Measurements from ENCODE around the gene SENP8.

The SENP8 gene

GRCh38 chr15:72147418-72147817 is 29.2 kb downstream of the SENP8 start:
- TF ChIP-seq, protein P1, sequence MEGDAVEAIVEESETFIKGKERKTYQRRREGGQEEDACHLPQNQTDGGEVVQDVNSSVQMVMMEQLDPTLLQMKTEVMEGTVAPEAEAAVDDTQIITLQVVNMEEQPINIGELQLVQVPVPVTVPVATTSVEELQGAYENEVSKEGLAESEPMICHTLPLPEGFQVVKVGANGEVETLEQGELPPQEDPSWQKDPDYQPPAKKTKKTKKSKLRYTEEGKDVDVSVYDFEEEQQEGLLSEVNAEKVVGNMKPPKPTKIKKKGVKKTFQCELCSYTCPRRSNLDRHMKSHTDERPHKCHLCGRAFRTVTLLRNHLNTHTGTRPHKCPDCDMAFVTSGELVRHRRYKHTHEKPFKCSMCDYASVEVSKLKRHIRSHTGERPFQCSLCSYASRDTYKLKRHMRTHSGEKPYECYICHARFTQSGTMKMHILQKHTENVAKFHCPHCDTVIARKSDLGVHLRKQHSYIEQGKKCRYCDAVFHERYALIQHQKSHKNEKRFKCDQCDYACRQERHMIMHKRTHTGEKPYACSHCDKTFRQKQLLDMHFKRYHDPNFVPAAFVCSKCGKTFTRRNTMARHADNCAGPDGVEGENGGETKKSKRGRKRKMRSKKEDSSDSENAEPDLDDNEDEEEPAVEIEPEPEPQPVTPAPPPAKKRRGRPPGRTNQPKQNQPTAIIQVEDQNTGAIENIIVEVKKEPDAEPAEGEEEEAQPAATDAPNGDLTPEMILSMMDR (IDR thresholded peaks at IDR 0.05; ENCODE audit: insufficient read depth, low read length, poor library complexity, severe bottlenecking), result no peak

GRCh38 chr15:72153269-72154000 is 35.2 kb downstream of the SENP8 start:
- no peak for DNase-seq (ENCODE audit: extremely low read depth, insufficient read length)
- TF ChIP-seq, protein P1 (IDR thresholded peaks at IDR 0.05; ENCODE audit: insufficient read depth, low read length, poor library complexity, severe bottlenecking), result no peak
- no peaks in the 10 kb centered on the region for H3K36me3 ChIP-seq (ENCODE audit: control insufficient read depth, insufficient read depth, low read length)
- H3K27me3 ChIP-seq (replicated peaks; ENCODE audit: control insufficient read depth, insufficient read depth, low read length), result no peaks in the 10 kb centered on the region
- no peak overlapping the region for H3K4me3 ChIP-seq (replicated peaks; ENCODE audit: low read depth, low read length)

More at GRCh38 chr15:72147418-72147817, 29.2 kb downstream of the SENP8 start:
- H3K36me3 ChIP-seq (ENCODE audit: control insufficient read depth, insufficient read depth, low read length), result no peaks in the 10 kb centered on the region
- no peak for DNase-seq (ENCODE audit: extremely low read depth, insufficient read length)
- no peaks in the 10 kb centered on the region for H3K27me3 ChIP-seq (replicated peaks; ENCODE audit: control insufficient read depth, insufficient read depth, low read length)
- H3K4me3 ChIP-seq (replicated peaks; ENCODE audit: low read depth, low read length), result no peak overlapping the region

DNA sequence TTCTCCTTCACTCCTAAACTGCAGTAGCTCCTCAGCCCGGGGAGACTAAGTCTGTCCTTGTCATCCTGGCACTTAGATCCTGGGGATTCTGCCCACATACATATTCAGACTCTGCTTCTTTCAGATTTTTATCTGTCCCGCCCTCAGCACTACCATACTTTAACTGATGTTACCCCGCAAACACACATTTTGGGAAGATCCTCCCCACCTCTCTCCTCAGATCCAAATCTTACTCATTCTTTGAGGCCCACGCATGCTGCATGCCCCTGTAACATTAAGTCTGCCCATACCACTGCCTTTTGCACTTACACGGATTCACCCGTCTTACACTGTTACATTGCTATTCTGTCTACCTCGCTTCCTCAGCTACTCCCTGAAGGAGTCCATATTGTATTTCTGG is 36.1 kb downstream of the SENP8 start:
- H3K4me3 ChIP-seq (replicated peaks; ENCODE audit: low read depth, low read length), result no peak overlapping the region
- TF ChIP-seq, protein P1 (IDR thresholded peaks at IDR 0.05; ENCODE audit: insufficient read depth, low read length, poor library complexity, severe bottlenecking), result no peak
- no peaks in the 10 kb centered on the region for H3K36me3 ChIP-seq (ENCODE audit: control insufficient read depth, insufficient read depth, low read length)
- H3K27me3 ChIP-seq (replicated peaks; ENCODE audit: control insufficient read depth, insufficient read depth, low read length), result no peaks in the 10 kb centered on the region
- DNase-seq (ENCODE audit: extremely low read depth, insufficient read length), result no peak

DNA sequence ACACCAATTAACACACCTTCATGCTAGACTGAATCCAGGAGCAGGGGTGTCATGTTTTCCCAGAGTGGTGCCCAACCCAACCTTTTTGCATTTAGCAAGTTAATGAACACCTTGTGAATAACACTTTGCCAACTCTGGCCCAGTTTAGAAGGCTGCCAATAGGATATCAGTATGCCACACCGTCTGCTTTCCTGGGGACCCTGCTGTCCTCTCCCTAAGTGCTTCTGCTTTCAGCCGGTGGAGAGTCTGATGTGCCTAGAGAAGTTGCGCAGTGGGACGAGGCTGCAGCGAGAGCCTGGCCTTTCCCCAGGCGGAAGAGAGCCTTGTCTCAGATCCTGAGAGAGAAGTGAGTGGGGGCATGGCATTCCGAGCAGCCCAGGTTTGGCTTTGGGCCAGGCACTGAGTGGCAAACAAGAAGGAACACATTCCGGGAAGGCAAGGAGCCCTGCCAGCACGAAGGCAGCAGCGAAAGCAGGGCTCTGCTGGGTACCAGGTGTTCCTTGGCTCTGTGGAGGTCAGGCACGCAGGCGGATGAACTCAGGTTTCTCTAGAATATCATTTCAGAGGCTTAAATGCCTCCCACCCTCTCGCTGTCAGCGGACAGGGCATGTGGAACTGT is 36.9 kb downstream of the SENP8 start:
- DNase-seq (ENCODE audit: extremely low read depth, insufficient read length), result no peak
- Histone ChIP-seq H3K4me3 (replicated peaks; ENCODE audit: low read depth, low read length) (no peak overlapping the region), H3K36me3 (ENCODE audit: control insufficient read depth, insufficient read depth, low read length) (no peaks in the 10 kb centered on the region), H3K27me3 (replicated peaks; ENCODE audit: control insufficient read depth, insufficient read depth, low read length) (no peaks in the 10 kb centered on the region)
- TF ChIP-seq, protein P1 (IDR thresholded peaks at IDR 0.05; ENCODE audit: insufficient read depth, low read length, poor library complexity, severe bottlenecking), result no peak

DNA sequence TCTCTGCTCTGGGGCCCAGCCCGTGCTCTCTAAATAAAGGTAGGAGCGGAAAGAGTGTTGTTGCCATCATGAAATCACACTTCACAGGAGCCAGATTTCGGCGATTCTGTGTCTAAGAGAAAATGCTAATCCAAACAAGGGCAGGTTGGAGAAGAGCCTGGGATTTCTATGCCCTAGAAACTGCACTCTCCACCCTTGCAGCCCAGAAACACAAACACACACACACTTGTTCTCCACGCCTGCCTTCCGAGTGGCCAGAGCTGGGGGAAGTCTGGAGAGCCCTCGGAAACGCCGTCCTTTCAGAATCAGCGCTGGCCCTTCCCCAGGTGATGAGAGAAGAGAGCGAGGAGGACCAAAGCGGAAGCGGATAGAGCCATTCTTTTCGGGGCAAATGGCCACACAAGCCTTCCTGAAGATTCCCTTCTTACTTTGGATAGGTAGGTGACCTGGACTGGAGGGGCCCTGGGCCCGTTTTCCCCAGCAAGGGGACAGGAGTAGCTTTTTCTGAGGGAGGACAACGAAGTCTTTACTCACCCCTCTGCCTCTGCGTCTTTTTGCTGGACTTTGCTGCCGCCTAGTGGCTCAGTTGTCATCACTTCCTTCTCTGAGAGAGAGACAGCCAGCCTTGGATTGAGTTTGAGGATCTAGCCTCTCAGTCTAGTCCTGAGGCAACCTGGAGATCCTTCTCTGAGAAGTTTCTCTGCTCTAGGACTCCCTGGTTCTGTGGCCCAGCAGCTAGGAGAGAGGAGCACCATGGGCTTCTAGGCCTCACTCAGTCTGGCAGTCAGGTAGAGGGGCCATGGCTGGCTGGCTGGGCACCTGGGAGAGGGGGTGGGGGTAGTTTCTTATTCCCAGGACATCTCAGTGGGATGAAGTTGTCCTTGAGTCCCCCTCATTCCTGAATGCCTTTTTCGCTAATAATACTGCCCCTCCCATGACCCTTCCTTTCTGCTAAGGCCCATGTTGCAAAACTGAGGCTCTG is 37.7 kb downstream of the SENP8 start:
- Histone ChIP-seq H3K4me3 (replicated peaks; ENCODE audit: low read depth, low read length) (peak overlapping the region; percentile 50), H3K36me3 (ENCODE audit: control insufficient read depth, insufficient read depth, low read length) (no peaks in the 10 kb centered on the region), H3K27me3 (replicated peaks; ENCODE audit: control insufficient read depth, insufficient read depth, low read length) (no peaks in the 10 kb centered on the region)
- TF ChIP-seq, protein P1 (IDR thresholded peaks at IDR 0.05; ENCODE audit: insufficient read depth, low read length, poor library complexity, severe bottlenecking), result peak; percentile 91
- DNase-seq (ENCODE audit: extremely low read depth, insufficient read length), result peak; percentile 47

Measured in GM06990 (cell line).